Measurements from ENCODE around the gene TMEM266.

Gene TMEM266

DNA sequence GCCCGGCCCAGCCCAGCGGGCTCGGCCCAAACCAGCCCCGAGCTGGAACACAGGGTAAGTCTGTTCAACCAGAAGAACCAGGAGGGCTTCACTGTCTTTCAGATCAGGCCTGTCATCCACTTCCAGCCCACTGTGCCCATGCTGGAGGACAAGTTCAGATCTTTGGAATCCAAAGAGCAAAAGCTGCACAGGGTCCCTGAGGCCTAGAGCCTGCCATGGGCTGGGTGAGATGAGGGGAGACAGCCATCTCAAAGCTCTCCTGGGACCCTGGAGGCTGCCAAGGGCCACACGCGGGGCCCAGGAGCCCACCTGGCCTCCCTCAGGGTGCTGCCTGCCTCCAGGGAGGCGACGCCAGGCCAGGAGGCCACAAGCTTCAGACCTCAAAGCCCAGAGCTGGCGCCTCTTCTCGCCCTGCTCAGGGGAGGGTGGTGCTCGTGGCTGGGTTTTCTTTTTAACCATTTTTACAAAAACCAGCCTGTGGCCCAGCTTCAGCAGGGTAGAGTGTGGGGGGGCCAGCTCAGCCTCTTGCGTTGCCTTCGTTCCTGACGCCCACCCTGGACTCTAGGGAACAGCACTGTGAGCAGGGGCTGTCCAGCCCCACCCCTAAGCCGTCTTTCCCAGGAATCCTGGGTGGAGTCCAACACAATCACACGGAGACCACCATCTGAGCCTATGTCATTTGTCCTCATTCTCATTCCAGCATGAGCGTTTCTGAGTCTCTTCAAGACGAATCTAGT lies 144.5 kb downstream of the TMEM266 start:
- DNase-seq: no peak

DNA sequence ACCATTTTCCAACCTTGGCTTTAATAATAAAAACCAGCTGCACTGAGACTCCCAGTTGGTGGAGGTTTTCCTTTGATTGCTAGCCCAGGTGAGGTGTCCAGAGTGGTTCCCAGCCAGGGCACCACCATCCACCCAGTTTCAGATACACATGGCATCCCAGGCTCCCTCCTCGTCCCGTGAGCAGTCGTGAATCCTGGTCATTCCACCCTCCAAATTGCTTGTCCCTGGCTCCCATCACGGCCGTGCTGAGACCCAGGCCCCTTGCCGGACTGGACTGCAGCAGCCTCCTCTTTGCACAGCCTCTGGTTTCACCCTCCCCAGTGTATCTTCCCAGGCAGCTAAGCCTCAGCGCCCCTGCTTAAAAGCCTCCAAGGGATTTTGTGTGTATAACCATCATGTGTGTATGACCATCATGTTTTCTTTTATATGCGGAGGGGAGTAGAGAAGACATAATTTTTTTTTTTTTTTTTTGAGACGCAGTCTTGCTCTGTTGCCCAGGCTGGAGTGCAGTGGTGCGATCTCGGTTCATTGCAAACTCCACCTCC lies 145.2 kb downstream of the TMEM266 start:
- no peak for DNase-seq

DNA sequence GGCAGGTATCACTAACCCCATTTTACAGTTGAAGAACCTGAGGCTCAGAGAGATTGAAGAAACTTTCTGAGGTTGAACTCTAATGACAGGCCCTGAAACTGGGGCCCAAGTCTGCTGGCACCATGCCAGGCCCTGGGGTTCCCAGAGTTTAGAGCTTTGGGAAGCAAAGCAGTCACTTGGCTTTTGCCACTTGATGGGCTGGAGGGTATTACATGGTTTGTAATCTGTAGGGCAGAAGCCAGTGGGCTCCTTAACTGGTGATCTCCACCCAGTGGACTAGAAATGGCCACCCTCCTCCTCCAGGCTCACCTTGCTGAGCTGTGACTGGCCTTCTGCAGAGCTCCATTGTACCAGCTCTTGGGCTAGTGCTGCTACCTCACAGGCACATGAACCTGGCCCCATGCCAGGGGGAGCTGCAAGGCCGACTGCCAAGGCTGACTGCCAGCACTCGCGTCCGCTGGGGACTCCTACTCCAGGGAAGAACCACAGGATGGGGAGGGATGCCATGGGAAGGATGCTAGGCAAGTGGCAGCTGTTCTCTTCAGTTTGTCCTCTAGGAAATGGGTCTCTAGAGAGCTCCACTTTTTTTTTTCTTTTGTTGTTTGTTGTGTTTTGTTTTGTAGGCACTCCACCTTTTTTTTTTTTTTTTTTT lies 146.7 kb downstream of the TMEM266 start:
- DNase-seq: no peak

DNA sequence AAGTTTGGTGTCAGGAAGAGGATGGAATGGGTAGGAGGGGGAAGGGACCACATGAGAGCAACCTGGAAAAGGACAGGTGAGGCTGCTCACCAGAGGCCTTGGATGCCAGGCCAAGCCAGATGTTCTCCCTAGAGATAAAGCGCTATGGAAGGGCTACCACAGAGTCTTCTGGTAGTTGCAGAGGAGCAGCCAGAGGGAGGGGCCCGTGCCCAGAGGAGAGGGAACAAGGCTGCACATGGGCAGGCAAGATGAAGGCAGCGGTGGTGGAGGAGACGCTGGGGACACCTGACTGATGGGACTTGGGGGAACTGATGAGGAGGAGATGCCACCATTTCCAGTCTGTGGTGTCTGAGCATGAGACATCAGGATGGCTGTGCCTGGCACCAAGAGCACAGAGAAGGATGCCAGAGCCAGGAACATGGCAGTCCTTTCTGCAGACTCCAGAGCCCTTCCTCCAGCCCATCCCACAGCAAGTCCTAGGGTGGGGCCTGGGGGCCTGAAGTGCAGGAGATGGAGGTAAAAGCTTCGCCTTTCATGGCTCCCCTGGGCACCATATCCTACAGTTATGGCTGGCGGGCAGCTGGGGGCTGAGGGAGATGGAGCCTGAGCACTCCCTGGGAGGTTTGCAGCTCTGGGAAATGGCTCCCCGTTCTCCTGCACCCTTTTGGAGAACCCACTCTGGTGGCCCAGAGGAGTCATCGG lies 148.4 kb downstream of the TMEM266 start:
- DNase-seq: no peak

- no peak for DNase-seq
These were observed 149.1 kb downstream of the TMEM266 start for GRCh38 chr15:76208786-76209424.

DNA sequence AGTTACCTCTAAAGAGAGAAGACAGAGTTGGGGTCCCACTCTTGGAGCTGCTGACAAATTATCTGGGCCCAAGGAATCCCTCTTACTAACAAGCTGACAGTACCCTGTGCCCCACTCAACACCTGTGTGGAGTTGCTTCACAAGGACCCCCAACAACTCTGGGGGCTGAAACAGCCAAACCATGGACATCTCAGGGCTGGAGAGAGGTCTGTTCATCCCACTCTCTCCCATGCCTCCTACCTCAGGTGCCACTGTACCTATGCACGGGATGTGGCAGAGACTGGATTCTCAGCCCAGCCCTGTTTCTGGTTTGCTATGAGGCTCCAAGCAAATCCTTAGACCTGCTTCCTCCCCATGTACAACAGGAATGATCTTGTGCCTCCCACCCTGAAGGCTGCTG lies 149.7 kb downstream of the TMEM266 start:
- DNase-seq: no peak

GRCh38 chr15:76209942-76210341 lies 150.2 kb downstream of the TMEM266 start:
- no peak for DNase-seq

DNA sequence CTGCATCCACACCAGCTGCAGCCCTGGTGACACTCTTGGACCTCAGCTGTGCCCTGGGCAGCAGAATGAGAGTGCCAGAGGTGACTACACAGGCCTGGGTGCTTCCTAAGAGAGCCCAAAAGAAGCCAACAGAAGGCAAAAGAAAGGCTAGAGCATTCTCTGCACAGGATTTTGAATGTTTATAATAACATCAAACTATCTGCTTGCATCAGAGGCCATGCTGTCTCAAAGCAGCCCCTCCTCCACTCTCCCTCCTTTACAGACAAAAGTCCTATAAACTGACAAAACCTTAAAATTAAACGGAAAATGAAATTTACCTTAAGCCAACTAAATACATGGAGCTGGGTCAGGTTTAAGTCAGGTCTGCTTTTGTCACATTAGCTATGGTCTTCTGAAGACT lies 155.8 kb downstream of the TMEM266 start:
- DNase-seq: no peak

DNA sequence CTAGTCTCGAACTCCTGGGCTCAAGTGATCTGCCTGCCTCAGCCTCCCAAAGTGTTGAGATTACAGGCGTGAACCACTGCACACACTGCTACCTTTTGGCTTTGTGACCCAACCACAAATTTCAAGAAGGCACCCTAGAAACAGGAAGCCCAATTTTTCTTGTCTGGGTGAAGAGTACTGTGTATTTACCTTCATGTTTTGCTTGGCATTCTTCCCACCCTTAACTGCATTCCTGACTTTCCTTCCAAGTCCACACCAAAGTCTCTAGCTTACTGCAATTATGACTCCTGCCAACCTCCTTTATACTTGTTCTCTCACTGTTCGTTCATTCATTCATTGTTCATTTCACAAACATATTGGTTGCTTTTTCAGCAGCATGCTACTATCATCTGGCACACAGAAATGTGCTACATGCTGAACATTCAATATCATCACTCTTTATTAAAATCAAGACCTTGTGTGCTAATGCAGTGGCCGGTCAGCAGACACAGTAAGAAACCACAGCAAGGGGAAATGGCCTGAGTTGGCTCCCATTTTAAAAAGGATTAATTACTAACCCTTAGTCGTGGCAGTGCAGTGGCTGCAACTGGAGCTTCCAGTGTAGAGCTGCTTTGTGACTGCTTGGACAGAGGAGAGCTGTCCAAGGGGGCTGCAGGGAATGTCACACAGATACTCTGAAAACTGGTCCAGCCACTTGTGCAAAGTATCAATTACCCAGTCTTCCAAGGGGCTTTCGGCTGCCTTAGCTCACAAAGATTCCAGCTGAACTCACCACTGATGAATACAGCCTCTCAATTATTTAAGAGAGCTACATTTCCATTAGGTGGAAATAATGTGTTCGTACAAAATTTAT lies 157.5 kb downstream of the TMEM266 start:
- no peak for DNase-seq

DNA sequence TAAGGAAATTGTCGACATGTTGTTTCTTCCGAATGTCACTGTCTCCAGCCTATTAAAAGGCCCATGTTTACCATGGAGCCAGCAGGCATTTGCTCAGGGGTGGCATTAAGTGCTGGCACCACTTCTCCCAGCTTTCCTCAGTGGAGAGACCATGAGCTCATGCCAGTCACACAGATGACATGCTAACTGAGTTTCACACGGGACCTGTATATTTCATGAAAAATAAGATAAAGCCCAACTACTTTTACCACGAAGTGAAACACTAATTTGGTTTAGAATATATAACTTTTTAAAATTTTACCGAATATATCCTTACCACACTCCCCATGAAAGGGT lies 158.1 kb downstream of the TMEM266 start:
- DNase-seq: no peak

DNA sequence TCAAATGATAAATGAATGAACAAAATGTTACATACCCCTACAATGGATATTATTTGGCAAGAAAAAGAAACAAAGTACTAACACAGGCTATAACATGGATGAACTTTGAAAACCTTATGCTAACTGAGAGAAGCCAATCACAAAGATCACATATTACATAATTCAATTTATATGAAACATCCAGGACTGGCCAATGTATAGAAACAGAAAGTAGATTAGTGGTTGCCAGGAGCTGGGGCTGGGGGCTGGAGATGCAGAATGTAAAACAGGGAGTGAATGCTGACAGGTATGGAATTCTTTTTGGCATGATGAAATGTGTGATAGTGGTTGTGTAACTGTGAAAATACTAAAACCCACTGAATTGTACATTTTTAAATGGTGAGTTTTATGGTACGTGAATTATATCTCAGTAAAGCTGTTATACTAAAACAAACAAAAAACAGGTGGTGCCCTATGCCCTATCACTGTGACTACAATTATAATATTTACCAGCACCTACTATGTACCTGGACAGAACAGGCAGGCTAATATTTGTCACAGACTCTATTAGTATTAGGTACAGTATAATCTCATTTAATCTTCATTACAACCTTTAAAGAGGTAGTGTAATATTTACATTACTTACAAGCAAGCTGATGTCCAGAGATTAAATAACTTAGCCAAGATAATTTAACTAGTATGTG lies 161.4 kb downstream of the TMEM266 start:
- DNase-seq: no peak

DNA sequence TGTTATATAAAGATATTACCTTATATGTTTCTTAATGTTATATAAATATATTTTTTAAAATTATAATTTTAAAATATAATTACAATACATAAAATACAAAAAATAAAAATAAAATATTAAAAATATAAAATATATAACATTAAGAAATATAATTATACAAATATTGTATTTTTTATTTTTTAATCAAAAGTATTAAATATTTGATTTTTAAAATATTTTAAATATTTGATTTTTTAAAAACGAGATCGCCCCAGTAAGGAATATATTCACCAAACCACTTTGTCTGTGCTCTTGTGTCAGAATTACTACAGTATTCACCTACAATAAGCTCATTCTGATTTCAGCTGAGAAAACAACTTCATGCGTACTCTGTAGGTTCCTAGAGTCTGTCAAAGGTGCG lies 162.4 kb downstream of the TMEM266 start:
- DNase-seq: no peak

DNA sequence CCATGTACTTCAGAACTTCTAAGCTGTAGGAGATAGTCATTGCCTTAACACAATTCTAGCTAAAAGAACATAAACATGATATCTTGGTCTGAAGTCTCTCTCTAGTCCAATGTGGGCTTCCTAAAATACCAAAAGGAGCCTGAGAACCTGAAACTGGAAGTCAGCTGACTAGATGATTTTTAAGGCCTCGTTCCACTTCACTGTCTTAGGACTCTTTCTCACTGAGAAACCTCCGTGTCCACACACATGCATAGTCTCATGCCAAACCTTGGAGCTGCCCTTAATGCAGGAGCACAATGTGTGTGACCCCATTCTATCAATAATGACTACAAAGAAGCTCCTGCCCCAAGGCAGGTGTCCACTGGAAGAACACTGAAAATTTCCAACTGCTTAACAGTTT lies 163.7 kb downstream of the TMEM266 start:
- no peak for DNase-seq

DNA sequence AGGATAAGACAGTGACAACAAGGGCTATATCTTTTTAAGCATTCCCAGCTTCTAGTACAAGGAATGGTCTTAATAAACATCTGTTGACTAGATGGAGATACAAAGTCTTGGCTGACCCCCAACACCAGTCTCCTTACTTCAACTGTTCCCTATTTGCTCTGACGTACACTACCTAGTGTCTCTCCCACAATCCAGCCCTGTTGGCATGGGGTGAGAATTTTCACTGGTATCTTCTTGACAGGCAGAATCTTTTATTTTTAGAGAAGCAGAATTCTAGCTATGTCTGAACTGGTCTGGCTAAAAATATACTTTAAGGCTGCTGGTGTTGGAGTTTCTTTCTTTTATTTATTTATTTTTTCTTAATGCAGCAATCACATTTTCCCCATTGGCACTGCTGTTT lies 169.5 kb downstream of the TMEM266 start:
- DNase-seq: no peak

DNA sequence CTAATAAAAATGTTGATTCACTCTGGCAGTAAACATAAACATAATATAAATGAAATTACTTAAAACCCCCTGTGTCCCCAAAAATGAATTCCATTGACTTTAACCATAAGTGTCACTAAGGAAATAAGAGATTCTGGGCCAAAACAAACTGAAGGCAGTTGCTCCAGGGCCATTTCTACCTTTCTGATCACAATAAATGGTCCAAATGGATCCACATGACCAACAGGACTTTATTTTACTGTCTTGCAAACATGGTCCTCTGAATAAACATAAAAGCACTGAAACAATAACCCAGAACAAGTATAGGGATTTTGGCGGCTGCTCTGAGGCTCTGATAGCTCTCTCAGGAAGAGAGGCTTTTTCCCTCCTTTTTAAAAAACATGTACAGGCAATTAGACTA lies 174.1 kb downstream of the TMEM266 start:
- DNase-seq: no peak

DNA sequence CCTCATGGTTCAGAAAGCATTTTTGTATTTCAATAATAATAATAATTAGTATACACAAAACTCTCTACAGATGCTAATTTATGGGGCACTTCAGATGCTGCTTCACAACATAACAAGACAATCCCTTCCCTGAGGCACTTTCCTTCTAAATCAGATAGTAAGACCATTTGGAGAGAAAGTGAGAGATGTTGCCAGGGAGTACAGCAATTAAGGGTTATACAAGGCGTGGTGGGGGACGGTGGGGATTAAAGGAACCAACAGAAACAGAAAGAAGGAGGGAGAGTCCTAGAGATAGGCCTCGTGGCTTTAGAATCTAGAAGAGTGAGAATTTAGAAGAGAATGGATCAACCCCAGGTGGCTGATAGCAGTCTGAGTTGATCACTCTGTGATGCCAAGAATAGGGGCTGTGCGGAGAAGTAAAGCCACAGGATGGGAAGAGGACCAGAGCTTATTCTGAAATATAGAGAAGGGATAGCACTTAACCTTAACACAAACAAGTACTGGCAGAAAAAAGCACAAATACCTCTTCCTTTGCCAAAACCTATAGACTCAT lies 174.6 kb downstream of the TMEM266 start:
- DNase-seq: no peak

GRCh38 chr15:76235186-76235826 lies 175.5 kb downstream of the TMEM266 start:
- no peak for DNase-seq

GRCh38 chr15:76236350-76236749 lies 176.6 kb downstream of the TMEM266 start:
- DNase-seq: no peak

- no peak for DNase-seq
These were observed 180.0 kb downstream of the TMEM266 start for GRCh38 chr15:76239786-76240185.

GRCh38 chr15:76245072-76245610 lies 185.4 kb downstream of the TMEM266 start:
- no peak for DNase-seq

DNA sequence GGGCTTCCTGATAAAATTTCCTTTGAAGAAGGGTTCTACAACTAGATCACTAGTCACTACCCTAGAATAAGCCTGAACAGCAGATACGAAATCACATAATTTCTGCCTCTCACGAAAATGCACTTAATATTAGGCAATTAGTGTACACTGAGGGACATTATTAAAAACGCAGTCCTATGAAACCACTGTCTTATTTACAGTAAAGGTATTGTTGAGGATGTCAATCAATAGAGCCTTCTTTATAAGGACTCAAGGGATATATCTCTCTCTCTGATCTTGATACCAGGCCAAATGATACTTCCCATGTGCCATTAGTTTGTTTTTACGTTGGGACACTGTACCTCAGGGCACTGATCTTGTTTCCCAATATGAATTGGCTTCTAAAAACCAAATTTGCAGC lies 191.9 kb downstream of the TMEM266 start:
- DNase-seq: no peak

Data from CD4-positive, alpha-beta T cell treated with Interleukin-15 for 1 hour (primary cell).